IMR-90 (cell line): Measurements from ENCODE around the gene DENND5A. TPM values are rescaled to one million over a fixed set of nuclear protein-coding genes. Genes with fewer than 3 reads are reported as not detected.

ENCODE experiments used
- ATAC-seq: fragments of 200-7000 bp; cut with Tn5 transposase; 2 replicates; pipeline ENCODE4 v1.9.1; 2020; ENCODE audit warnings: low read depth, mild to moderate bottlenecking, moderate library complexity
- BruUV-seq: library from RNA; stranded (reverse); fragments of 400-500 nt; replicated peaks from 2 replicates; lab custom pipeline; 2021; lab: Mats Ljungman, UMichigan
- CTCF ChIA-PET: fragments of 300-600 bp; formaldehyde crosslinking; extraction: SDS; loops from one replicate; lab custom pipeline; 2021; ENCODE audit warnings: antibody characterized with exemption; lab: Yijun Ruan, JAX
- POLR2A ChIA-PET: fragments of 300-600 bp; sonication (Branson Sonifier 250); formaldehyde crosslinking; loops from one replicate; lab custom pipeline; 2022; ENCODE audit warnings: antibody characterized with exemption; ENCODE audit not compliant: unreplicated experiment; lab: Charles Lee
- DNase-seq: peaks from one replicate; pipeline ENCODE4 v3.0.0; 2013
- H2AFZ ChIP-seq: replicated peaks from 2 replicates; pipeline ENCODE3; 2013; ENCODE audit warnings: low read length, mild to moderate bottlenecking; ENCODE audit not compliant: poor library complexity
- H2AK5ac ChIP-seq: 2 replicates; pipeline ENCODE4 v1.6.1; 2013; ENCODE audit warnings: low read depth, low read length, inconsistent platforms
- H2AK9ac ChIP-seq: replicated peaks from 2 replicates; pipeline ENCODE3; 2013; ENCODE audit warnings: mild to moderate bottlenecking, low read depth, low read length, moderate library complexity; ENCODE audit not compliant: poor library complexity
- H2BK120ac ChIP-seq: 2 replicates; pipeline ENCODE4 v1.6.1; 2013; ENCODE audit warnings: low read depth, low read length, inconsistent platforms
- H2BK15ac ChIP-seq: 3 replicates; pipeline ENCODE4 v1.6.1; 2013; ENCODE audit warnings: low read depth, low read length, inconsistent platforms
- H2BK20ac ChIP-seq: 2 replicates; pipeline ENCODE4 v1.6.1; 2013; ENCODE audit warnings: low read depth, mild to moderate bottlenecking, inconsistent platforms, low read length, moderate library complexity
- H2BK5ac ChIP-seq: 2 replicates; pipeline ENCODE4 v1.6.1; 2013; ENCODE audit warnings: mild to moderate bottlenecking, low read depth, low read length, inconsistent platforms; ENCODE audit not compliant: poor library complexity, severe bottlenecking
- H3K14ac ChIP-seq: replicated peaks from 2 replicates; pipeline ENCODE4 v1.6.1; 2013; ENCODE audit warnings: low read depth, low read length, inconsistent platforms
- H3K18ac ChIP-seq: 2 replicates; pipeline ENCODE4 v1.6.1; 2013; ENCODE audit warnings: low read depth, low read length, control low read depth
- H3K23ac ChIP-seq: 2 replicates; pipeline ENCODE4 v1.6.1; 2013; ENCODE audit warnings: low read depth, low read length, inconsistent platforms
- H3K27ac ChIP-seq: 2 replicates; pipeline ENCODE4 v1.5.1; 2013; ENCODE audit warnings: mild to moderate bottlenecking, control low read depth, low read length; ENCODE audit not compliant: insufficient read depth
- H3K27me3 ChIP-seq: 2 replicates; pipeline ENCODE4 v1.6.1; 2013; ENCODE audit warnings: low read length; ENCODE audit not compliant: control insufficient read depth, insufficient read depth
- H3K36me3 ChIP-seq: 2 replicates; pipeline ENCODE4 v1.6.1; 2013; ENCODE audit warnings: low read length, mixed read lengths; ENCODE audit not compliant: control insufficient read depth, insufficient read depth
- H3K4ac ChIP-seq: 2 replicates; pipeline ENCODE4 v1.6.1; 2013; ENCODE audit warnings: low read depth, low read length, inconsistent platforms
- H3K4me1 ChIP-seq: 2 replicates; pipeline ENCODE4 v1.6.1; 2013; ENCODE audit warnings: low read length, mixed read lengths; ENCODE audit not compliant: control insufficient read depth, insufficient read depth
- H3K4me2 ChIP-seq: 2 replicates; pipeline ENCODE4 v1.6.1; 2013; ENCODE audit warnings: low read depth, mild to moderate bottlenecking, control low read depth, low read length, moderate library complexity
- H3K4me3 ChIP-seq: 2 replicates; pipeline ENCODE4 v1.5.1; 2013; ENCODE audit warnings: low read depth, mild to moderate bottlenecking, control low read depth, low read length, moderate library complexity; ENCODE audit not compliant: insufficient read depth
- H3K56ac ChIP-seq: 2 replicates; pipeline ENCODE4 v1.6.1; 2013; ENCODE audit warnings: low read length, inconsistent platforms; ENCODE audit not compliant: insufficient read depth; ENCODE audit errors: extremely low read depth
- H3K79me1 ChIP-seq, 2 experiments: 2 replicates each; pipeline ENCODE4 v1.6.1; 2013; ENCODE audit warnings: low read length in 2 of 2, inconsistent platforms in 1 of 2, low read depth in 1 of 2
- H3K9ac ChIP-seq: 2 replicates; pipeline ENCODE4 v1.6.1; 2013; ENCODE audit warnings: low read depth, low read length, control low read depth
- H3K9me1 ChIP-seq: 2 replicates; pipeline ENCODE4 v1.6.1; 2013; ENCODE audit warnings: low read length, inconsistent platforms; ENCODE audit not compliant: insufficient read depth
- H3K9me3 ChIP-seq: 2 replicates; pipeline ENCODE4 v1.6.1; 2013; ENCODE audit warnings: low read length; ENCODE audit not compliant: control insufficient read depth, insufficient read depth
- H4K20me1 ChIP-seq: 2 replicates; pipeline ENCODE4 v1.6.1; 2013; ENCODE audit warnings: low read length, inconsistent platforms; ENCODE audit not compliant: insufficient read depth
- H4K5ac ChIP-seq: 2 replicates; pipeline ENCODE4 v1.6.1; 2013; ENCODE audit warnings: mild to moderate bottlenecking, low read depth, low read length, control low read depth
- H4K8ac ChIP-seq, 2 experiments: 2 replicates each; pipeline ENCODE4 v1.6.1; 2013; ENCODE audit warnings: low read depth in 2 of 2, low read length in 2 of 2, control low read depth in 1 of 2, inconsistent platforms in 1 of 2
- H4K91ac ChIP-seq: 2 replicates; pipeline ENCODE4 v1.6.1; 2013; ENCODE audit warnings: low read depth, low read length, inconsistent platforms; ENCODE audit not compliant: insufficient read depth
- BHLHE40 ChIP-seq: fragments of 150-350 bp; IDR thresholded peaks from 2 replicates; pipeline ENCODE4 v1.6.1; 2016; ENCODE audit warnings: mild to moderate bottlenecking, low read depth, low read length
- CEBPB ChIP-seq: IDR thresholded peaks from 2 replicates; pipeline ENCODE4 v1.6.1; 2012; ENCODE audit warnings: low read depth, low read length, improper control_type of control experiment
- CHD1 ChIP-seq: IDR thresholded peaks from 2 replicates; pipeline ENCODE4 v1.6.1; 2012; ENCODE audit warnings: low read depth, low read length, improper control_type of control experiment
- CTCF ChIP-seq: conservative IDR thresholded peaks from 2 replicates; pipeline ENCODE4 v1.5.1; 2012; ENCODE audit warnings: mild to moderate bottlenecking, low read depth, low read length, improper control_type of control experiment
- ELK1 ChIP-seq: fragments of 150-350 bp; IDR thresholded peaks from 2 replicates; pipeline ENCODE4 v1.6.1; 2016; ENCODE audit warnings: low read depth, mild to moderate bottlenecking, low read length, moderate library complexity, borderline replicate concordance
- FOS ChIP-seq: fragments of 150-350 bp; IDR thresholded peaks from 2 replicates; pipeline ENCODE4 v1.6.1; 2016; ENCODE audit warnings: low read depth, low read length
- MAFK ChIP-seq: IDR thresholded peaks from 2 replicates; pipeline ENCODE4 v1.6.1; 2012; ENCODE audit warnings: low read depth, low read length, improper control_type of control experiment
- MAZ ChIP-seq: IDR thresholded peaks from 2 replicates; pipeline ENCODE4 v1.6.1; 2012; ENCODE audit warnings: low read depth, mild to moderate bottlenecking, low read length, improper control_type of control experiment, moderate library complexity, borderline replicate concordance
- MXI1 ChIP-seq: IDR thresholded peaks from 2 replicates; pipeline ENCODE4 v1.6.1; 2012; ENCODE audit warnings: low read depth, mild to moderate bottlenecking, low read length, moderate library complexity, borderline replicate concordance
- NFE2L2 ChIP-seq: fragments of 150-350 bp; IDR thresholded peaks from 2 replicates; pipeline ENCODE4 v1.6.1; 2016; ENCODE audit warnings: low read depth, mild to moderate bottlenecking, low read length
- POLR2A ChIP-seq: IDR thresholded peaks from 2 replicates; pipeline ENCODE4 v1.6.1; 2012; ENCODE audit warnings: mild to moderate bottlenecking, low read depth, low read length
- RAD21 ChIP-seq: IDR thresholded peaks from 2 replicates; pipeline ENCODE4 v1.6.1; 2012; ENCODE audit warnings: low read length, improper control_type of control experiment
- RFX5 ChIP-seq: IDR thresholded peaks from 2 replicates; pipeline ENCODE4 v1.8.0; 2012; ENCODE audit warnings: low read depth, mild to moderate bottlenecking, low read length, moderate library complexity
- SMC3 ChIP-seq: fragments of 150-350 bp; IDR thresholded peaks from 2 replicates; pipeline ENCODE4 v1.6.1; 2016; ENCODE audit warnings: low read depth, mild to moderate bottlenecking, antibody characterized with exemption, low read length, moderate library complexity
- USF2 ChIP-seq: fragments of 150-350 bp; IDR thresholded peaks from 2 replicates; pipeline ENCODE4 v1.6.1; 2017; ENCODE audit warnings: mild to moderate bottlenecking, antibody characterized with exemption, low read length, low read depth
- dilution Hi-C: fragments of 300-500 bp; cut with HindIII; formaldehyde crosslinking; loops from one replicate; pipeline ENCODE4 v1.14.3; 2018; ENCODE audit warnings: low sequenced_read_pairs; ENCODE audit not compliant: unreplicated experiment
- in situ Hi-C: fragments of 300-500 bp; cut with MboI; formaldehyde crosslinking; loops from 3 replicates; pipeline ENCODE4 v1.14.3; 2019; ENCODE audit warnings: low sequenced_read_pairs, inconsistent platforms, mixed read lengths
- intact Hi-C: fragments of 100-400 bp; cut with micrococcal nuclease; formaldehyde crosslinking; loops from 2 replicates; pipeline ENCODE4 v1.10.0; 2022
- polyA plus RNA-seq, 3 experiments: library from polyadenylated mRNA; depleted of rRNA; stranded (reverse); fragments of >200 nt; gene quantifications; 2 replicates each; pipeline ENCODE4 v1.2.3, GENCODE V29; 2012; ENCODE audit warnings: low replicate concordance in 1 of 3
- total RNA-seq: library from RNA; depleted of rRNA; stranded (reverse); fragments of >200 nt; gene quantifications from 2 replicates; pipeline ENCODE4 v1.2.3, GENCODE V29; 2012

DENND5A gene
- total and polyA plus RNA-seq, 2 of the 4 experiments (the other 2 are of a cell fraction): 179 to 192 TPM

- Histone ChIP-seq H2BK5ac (peak overlapping the region; percentile 2), H3K14ac (no peak overlapping the region), H3K56ac (no peak overlapping the region), H2BK15ac (no peak overlapping the region), H3K9me1 (peaks cover 7% of the 10 kb centered on the region; the same call in 1 of the 2 replicates), H3K36me3 (peaks cover 40% of the 10 kb centered on the region), H3K23ac (no peak overlapping the region), H3K79me1 (peaks cover 24 to 40% of the 10 kb centered on the region in 2 experiments), H2BK20ac (no peak overlapping the region), H2AK5ac (no peak overlapping the region), H2BK120ac (no peak overlapping the region), H3K18ac (no peak overlapping the region), H4K20me1 (0 out of 2 replicates have a peak, but pooled peaks cover under 1% of the 10 kb centered on the region), H3K27me3 (no peaks in the 10 kb centered on the region), H3K9ac (no peak overlapping the region), H2AFZ (no peak overlapping the region), H3K27ac (no peak overlapping the region), H2AK9ac (no peak overlapping the region), H3K4me3 (no peak overlapping the region), H3K4me1 (peaks cover under 1% of the 10 kb centered on the region; the same call in 1 of the 2 replicates), H4K91ac (no peak overlapping the region), H4K8ac (no peak overlapping the region), H4K5ac (no peak overlapping the region; the same call in 1 of the 2 replicates), H3K9me3 (no peaks in the 10 kb centered on the region), H3K4me2 (no peak overlapping the region), H3K4ac (no peak overlapping the region)
- in situ Hi-C loops: no loop called here
- dilution Hi-C loops: no loop called here
- TF ChIP-seq MAZ (no peak), NFE2L2 (no peak), CTCF (no peak), RAD21 (no peak), FOS (no peak), RFX5 (no peak), SMC3 (no peak), MAFK (no peak), CEBPB (no peak), POLR2A (no peak), ELK1 (no peak), BHLHE40 (no peak), CHD1 (no peak), USF2 (no peak), MXI1 (no peak)
- 0 out of 2 replicates have a peak, but pooled peaks have one; percentile 11 for ATAC-seq
- ChIA-PET CTCF (interaction anchor here (0.9 kb wide), 1 partner anchor 21 kb away, joined by 3 read pairs; no protein-coding TSS in a partner anchor), POLR2A (no interaction called here)
- no TSS peak for BruUV-seq
- intact Hi-C loops: loop anchor here (10.0 kb wide), 2 partner anchors 209 to 239 kb away; partner anchors contain the start of gene IPO7
- DNase-seq: no peak
These were observed 89.0 kb downstream of the DENND5A start for GRCh38 chr11:9176136-9176535.
